Measurements from ENCODE around the gene NDUFAF8.

DNA sequence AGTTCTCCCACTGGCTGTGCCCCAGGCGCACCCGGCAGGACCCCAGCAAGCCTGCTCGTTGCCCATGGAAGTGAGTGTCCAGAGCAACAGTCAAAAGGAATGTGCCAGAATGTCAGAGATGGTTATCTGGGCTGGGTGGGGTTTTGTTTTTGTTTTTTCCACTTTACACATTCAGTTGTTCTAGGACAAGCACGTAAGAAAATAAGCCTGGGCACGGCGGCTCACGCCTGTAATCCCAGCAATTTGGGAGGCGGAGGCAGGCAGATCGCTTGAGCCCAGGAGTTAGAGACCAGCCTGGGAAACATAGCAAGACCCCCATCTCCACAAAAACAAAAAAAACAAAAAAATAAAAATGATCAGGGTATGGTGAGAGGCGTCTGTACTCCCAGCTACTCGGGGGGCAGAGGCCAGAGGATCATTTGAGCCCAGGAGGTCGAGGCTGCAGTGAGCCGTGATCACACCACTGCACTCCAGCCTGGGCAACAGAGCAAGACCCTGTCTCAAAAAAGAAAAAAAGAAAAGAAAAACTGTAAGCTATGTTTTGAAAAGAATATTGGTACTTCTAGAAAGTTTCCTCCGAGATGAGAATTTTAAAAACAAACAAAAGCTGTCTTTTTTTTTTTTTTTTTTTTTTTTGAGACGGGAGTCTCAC is 8.3 kb downstream of the NDUFAF8 start:
- TF ChIP-seq, protein P1, sequence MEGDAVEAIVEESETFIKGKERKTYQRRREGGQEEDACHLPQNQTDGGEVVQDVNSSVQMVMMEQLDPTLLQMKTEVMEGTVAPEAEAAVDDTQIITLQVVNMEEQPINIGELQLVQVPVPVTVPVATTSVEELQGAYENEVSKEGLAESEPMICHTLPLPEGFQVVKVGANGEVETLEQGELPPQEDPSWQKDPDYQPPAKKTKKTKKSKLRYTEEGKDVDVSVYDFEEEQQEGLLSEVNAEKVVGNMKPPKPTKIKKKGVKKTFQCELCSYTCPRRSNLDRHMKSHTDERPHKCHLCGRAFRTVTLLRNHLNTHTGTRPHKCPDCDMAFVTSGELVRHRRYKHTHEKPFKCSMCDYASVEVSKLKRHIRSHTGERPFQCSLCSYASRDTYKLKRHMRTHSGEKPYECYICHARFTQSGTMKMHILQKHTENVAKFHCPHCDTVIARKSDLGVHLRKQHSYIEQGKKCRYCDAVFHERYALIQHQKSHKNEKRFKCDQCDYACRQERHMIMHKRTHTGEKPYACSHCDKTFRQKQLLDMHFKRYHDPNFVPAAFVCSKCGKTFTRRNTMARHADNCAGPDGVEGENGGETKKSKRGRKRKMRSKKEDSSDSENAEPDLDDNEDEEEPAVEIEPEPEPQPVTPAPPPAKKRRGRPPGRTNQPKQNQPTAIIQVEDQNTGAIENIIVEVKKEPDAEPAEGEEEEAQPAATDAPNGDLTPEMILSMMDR (IDR thresholded peaks at IDR 0.05): no peak
- no peak for TF ChIP-seq POLR2A (IDR thresholded peaks at IDR 0.05)

Measured in body of pancreas (tissue), 4 donors.